Measurements from ENCODE around the gene ZNF710.
A peak's percentile ranks its signal among the peaks of the same experiment; 100 is the strongest.

The ZNF710 gene

DNA sequence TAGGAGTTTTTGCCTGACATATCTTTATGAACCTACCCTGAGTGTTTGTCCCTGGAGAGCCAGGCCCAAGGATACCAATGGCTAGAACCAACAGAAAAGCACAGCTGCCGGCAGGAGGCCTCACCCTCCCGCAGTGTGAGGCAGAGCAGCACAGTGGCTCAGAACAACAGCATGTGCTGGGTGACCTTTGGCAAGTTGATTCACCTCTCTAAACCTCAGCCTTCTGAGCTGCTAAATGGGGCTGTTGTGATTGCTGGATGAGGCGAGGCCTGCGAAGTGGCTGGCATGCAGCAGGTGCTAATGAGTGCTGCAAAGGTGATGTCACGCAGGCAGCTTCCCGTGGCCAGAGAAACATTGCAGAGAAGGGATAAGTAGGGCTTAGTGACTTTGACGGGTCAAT is 77.8 kb downstream of the ZNF710 start:
- H3K36me3 ChIP-seq (replicated peaks in 1 of 2; ENCODE audit: control insufficient read depth in 2 of 2, insufficient read depth in 2 of 2, low read length in 2 of 2) = peaks cover 50 to 92% of the 10 kb centered on the region in 2 donors
- H3K79me1 ChIP-seq (ENCODE audit: low read depth, low read length) = no peaks in the 10 kb centered on the region
- no peak overlapping the region for H3K4ac ChIP-seq (ENCODE audit: low read length)
- no peak overlapping the region for H2AK5ac ChIP-seq (ENCODE audit: low read depth, low read length)
- no peaks in the 10 kb centered on the region for H3K27me3 ChIP-seq (ENCODE audit: control insufficient read depth in 3 of 3, insufficient read depth in 3 of 3, low read depth in 1 of 3, low read length in 3 of 3)
- WGBS, 2 donors (ENCODE audit: extremely low coverage in 2 of 2, insufficient read length in 2 of 2, insufficient replicate concordance in 1 of 2) = no CpG with 5 or more reads among the region's 7 CpGs
- no peak overlapping the region for H3K23ac ChIP-seq (ENCODE audit: low read depth, low read length, poor library complexity)
- H4K91ac ChIP-seq (ENCODE audit: low read depth, low read length, poor library complexity) = no peak overlapping the region
- H3K9me3 ChIP-seq (replicated peaks in 1 of 2; ENCODE audit: control insufficient read depth in 2 of 2, insufficient read depth in 1 of 2, low read depth in 1 of 2, low read length in 2 of 2) = no peaks in the 10 kb centered on the region
- H2BK12ac ChIP-seq (ENCODE audit: low read length) = no peak overlapping the region
- H3K14ac ChIP-seq (ENCODE audit: low read length) = no peak overlapping the region
- H3K4me2 ChIP-seq (ENCODE audit: insufficient read depth, low read length, poor library complexity, severe bottlenecking) = no peak overlapping the region
- no peak overlapping the region for H2BK120ac ChIP-seq (ENCODE audit: low read depth, low read length)
- H2AFZ ChIP-seq (ENCODE audit: low read length) = no peak overlapping the region
- no peak overlapping the region for H3K9ac ChIP-seq (ENCODE audit: low read depth, low read length, poor library complexity)
- no peak overlapping the region for H3K27ac ChIP-seq (replicated peaks; ENCODE audit: low read length)
- H2BK15ac ChIP-seq (ENCODE audit: low read length) = no peak overlapping the region
- peaks cover 0 to 7% of the 10 kb centered on the region in 2 donors for H3K4me1 ChIP-seq (ENCODE audit: control insufficient read depth in 2 of 2, insufficient read depth in 1 of 2, low read depth in 1 of 2, low read length in 2 of 2)
- H3K18ac ChIP-seq (ENCODE audit: low read length) = no peak overlapping the region
- H2BK5ac ChIP-seq (ENCODE audit: low read length) = no peak overlapping the region
- H3K4me3 ChIP-seq (ENCODE audit: low read length in 2 of 2) = no peak overlapping the region
- no peak overlapping the region for H4K8ac ChIP-seq (ENCODE audit: low read depth, low read length)
- DNase-seq (ENCODE audit: low spot score) = no peak

DNA sequence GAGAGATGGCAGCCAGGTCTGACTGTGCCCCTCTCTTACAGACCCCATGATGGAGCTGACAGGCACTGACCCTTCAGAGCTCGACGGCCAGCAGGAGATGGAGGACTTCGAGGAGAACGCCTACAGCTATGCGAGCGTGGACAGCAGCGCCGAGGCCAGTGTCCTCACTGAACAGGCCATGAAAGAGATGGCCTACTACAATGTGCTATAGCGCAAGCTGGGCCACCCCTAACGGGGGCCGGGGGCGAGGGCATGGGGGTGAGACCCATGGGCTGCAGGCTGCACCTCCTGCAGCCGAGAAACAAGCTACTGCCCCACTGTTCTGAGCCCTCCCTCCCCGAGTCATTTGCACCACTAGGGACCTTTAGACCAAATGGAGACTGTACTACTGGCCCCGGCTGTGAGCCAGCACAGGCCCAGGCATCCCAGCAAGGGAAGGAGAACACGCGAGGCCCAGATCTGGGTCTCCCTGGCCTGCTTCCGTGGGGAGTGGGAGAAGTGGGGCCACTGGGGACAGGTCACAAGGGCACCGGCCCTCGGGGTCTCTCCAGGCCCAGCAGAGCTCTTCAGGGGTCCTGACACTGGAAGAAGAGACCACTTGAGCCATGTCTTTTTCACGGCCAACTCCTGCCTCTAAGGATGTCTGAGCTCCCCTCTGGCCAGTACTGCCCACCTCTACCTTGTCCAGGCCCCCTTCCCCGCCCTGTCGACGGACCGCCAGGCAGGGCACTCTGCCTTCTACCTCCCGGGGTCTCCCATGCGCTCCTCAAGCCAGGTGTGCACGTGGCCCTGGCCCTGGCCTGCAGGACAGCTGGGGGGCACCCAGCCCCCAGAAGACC is 78.7 kb downstream of the ZNF710 start:
- no peak overlapping the region for H2BK120ac ChIP-seq (ENCODE audit: low read depth, low read length)
- peak overlapping the region; percentile 17 for H2BK12ac ChIP-seq (ENCODE audit: low read length)
- H3K14ac ChIP-seq (ENCODE audit: low read length) = no peak overlapping the region
- H3K9me3 ChIP-seq (replicated peaks in 1 of 2; ENCODE audit: control insufficient read depth in 2 of 2, insufficient read depth in 1 of 2, low read depth in 1 of 2, low read length in 2 of 2) = no peaks in the 10 kb centered on the region
- H3K4me3 ChIP-seq (ENCODE audit: low read length in 2 of 2) = no peak overlapping the region
- no peak overlapping the region for H3K4me2 ChIP-seq (ENCODE audit: insufficient read depth, low read length, poor library complexity, severe bottlenecking)
- no peak overlapping the region for H2AFZ ChIP-seq (ENCODE audit: low read length)
- no peak for DNase-seq (ENCODE audit: low spot score)
- WGBS, 2 donors (ENCODE audit: extremely low coverage in 2 of 2, insufficient read length in 2 of 2, insufficient replicate concordance in 1 of 2) = no CpG with 5 or more reads among the region's 28 CpGs
- no peaks in the 10 kb centered on the region for H3K79me1 ChIP-seq (ENCODE audit: low read depth, low read length)
- H3K27ac ChIP-seq (replicated peaks; ENCODE audit: low read length) = no peak overlapping the region
- H3K9ac ChIP-seq (ENCODE audit: low read depth, low read length, poor library complexity) = peak overlapping the region; percentile 44
- no peak overlapping the region for H3K23ac ChIP-seq (ENCODE audit: low read depth, low read length, poor library complexity)
- H2BK5ac ChIP-seq (ENCODE audit: low read length) = peak overlapping the region; percentile 61
- H3K36me3 ChIP-seq (replicated peaks in 1 of 2; ENCODE audit: control insufficient read depth in 2 of 2, insufficient read depth in 2 of 2, low read length in 2 of 2) = peaks cover 52 to 92% of the 10 kb centered on the region in 2 donors
- H3K18ac ChIP-seq (ENCODE audit: low read length) = peak overlapping the region; percentile 64
- H3K4me1 ChIP-seq (ENCODE audit: control insufficient read depth in 2 of 2, insufficient read depth in 1 of 2, low read depth in 1 of 2, low read length in 2 of 2) = peaks cover 0 to 7% of the 10 kb centered on the region in 2 donors
- H2AK5ac ChIP-seq (ENCODE audit: low read depth, low read length) = no peak overlapping the region
- H4K8ac ChIP-seq (ENCODE audit: low read depth, low read length) = peak overlapping the region; percentile 43
- H4K91ac ChIP-seq (ENCODE audit: low read depth, low read length, poor library complexity) = no peak overlapping the region
- peak overlapping the region; percentile 14 for H2BK15ac ChIP-seq (ENCODE audit: low read length)
- no peaks in the 10 kb centered on the region for H3K27me3 ChIP-seq (ENCODE audit: control insufficient read depth in 3 of 3, insufficient read depth in 3 of 3, low read depth in 1 of 3, low read length in 3 of 3)
- no peak overlapping the region for H3K4ac ChIP-seq (ENCODE audit: low read length)

DNA sequence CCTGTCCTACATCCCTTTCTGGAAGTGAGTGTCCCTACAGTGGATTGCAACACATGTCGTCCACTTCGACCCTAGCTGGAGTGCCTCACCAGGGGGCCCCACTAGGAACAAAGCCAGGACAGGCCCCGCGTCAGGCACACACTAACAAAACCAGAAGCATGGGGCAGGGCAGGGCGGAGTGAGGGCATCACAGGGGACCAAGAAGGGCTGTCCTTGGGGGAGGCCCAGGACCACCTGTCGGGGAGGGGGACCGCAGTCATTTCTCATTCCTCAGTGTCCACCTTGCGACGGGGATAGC is 79.3 kb downstream of the ZNF710 start:
- Histone ChIP-seq H3K27ac (replicated peaks; ENCODE audit: low read length) (no peak overlapping the region), H2AK5ac (ENCODE audit: low read depth, low read length) (no peak overlapping the region), H2BK5ac (ENCODE audit: low read length) (no peak overlapping the region), H3K4me3 (ENCODE audit: low read length in 2 of 2) (no peak overlapping the region), H3K9me3 (replicated peaks in 1 of 2; ENCODE audit: control insufficient read depth in 2 of 2, insufficient read depth in 1 of 2, low read depth in 1 of 2, low read length in 2 of 2) (no peaks in the 10 kb centered on the region), H2BK12ac (ENCODE audit: low read length) (no peak overlapping the region), H3K4ac (ENCODE audit: low read length) (no peak overlapping the region), H3K27me3 (ENCODE audit: control insufficient read depth in 3 of 3, insufficient read depth in 3 of 3, low read depth in 1 of 3, low read length in 3 of 3) (no peaks in the 10 kb centered on the region), H3K4me1 (ENCODE audit: control insufficient read depth in 2 of 2, insufficient read depth in 1 of 2, low read depth in 1 of 2, low read length in 2 of 2) (peaks cover 0 to 7% of the 10 kb centered on the region in 2 donors), H4K8ac (ENCODE audit: low read depth, low read length) (peak overlapping the region; percentile 43), H2AFZ (ENCODE audit: low read length) (no peak overlapping the region), H3K23ac (ENCODE audit: low read depth, low read length, poor library complexity) (no peak overlapping the region), H2BK120ac (ENCODE audit: low read depth, low read length) (no peak overlapping the region), H4K91ac (ENCODE audit: low read depth, low read length, poor library complexity) (no peak overlapping the region), H3K36me3 (replicated peaks in 1 of 2; ENCODE audit: control insufficient read depth in 2 of 2, insufficient read depth in 2 of 2, low read length in 2 of 2) (peaks cover 55 to 92% of the 10 kb centered on the region in 2 donors), H3K18ac (ENCODE audit: low read length) (peak overlapping the region; percentile 64), H3K4me2 (ENCODE audit: insufficient read depth, low read length, poor library complexity, severe bottlenecking) (no peak overlapping the region), H3K79me1 (ENCODE audit: low read depth, low read length) (no peaks in the 10 kb centered on the region), H2BK15ac (ENCODE audit: low read length) (no peak overlapping the region), H3K14ac (ENCODE audit: low read length) (no peak overlapping the region), H3K9ac (ENCODE audit: low read depth, low read length, poor library complexity) (no peak overlapping the region)
- DNase-seq (ENCODE audit: low spot score) = no peak
- WGBS, 2 donors (ENCODE audit: extremely low coverage in 2 of 2, insufficient read length in 2 of 2, insufficient replicate concordance in 1 of 2) = no CpG with 5 or more reads among the region's 9 CpGs

DNA sequence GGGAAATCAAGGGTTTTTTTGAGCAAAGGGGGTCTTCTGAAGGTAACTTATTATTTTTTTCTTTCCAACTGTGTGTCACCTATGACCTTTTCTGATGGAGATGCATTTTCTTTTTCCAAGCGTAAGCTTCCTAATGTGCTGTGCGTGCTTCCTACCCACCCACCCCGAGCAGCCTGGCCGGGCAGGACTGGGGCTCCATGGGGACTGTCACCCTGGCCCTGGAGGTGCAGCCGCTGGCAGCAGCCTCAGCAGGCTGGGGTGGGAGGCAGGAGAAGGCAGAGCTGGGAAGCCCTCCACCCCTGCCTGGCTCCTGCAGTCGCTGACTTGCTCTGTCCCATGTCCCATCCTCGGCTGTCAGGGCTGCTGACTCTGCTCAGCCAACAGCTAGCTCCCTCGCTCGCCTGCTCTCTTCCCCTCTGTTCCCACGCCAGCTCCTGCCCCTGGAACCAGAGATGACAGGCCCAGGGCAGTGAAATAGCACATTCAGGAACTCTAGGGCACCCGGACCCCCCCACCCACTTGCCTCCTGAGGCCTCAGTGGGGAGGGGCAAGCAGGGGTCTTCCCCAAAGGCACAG is 79.8 kb downstream of the ZNF710 start:
- peaks cover 55 to 92% of the 10 kb centered on the region in 2 donors for H3K36me3 ChIP-seq (replicated peaks in 1 of 2; ENCODE audit: control insufficient read depth in 2 of 2, insufficient read depth in 2 of 2, low read length in 2 of 2)
- H2BK120ac ChIP-seq (ENCODE audit: low read depth, low read length) = no peak overlapping the region
- peaks cover 0 to 7% of the 10 kb centered on the region in 2 donors for H3K4me1 ChIP-seq (ENCODE audit: control insufficient read depth in 2 of 2, insufficient read depth in 1 of 2, low read depth in 1 of 2, low read length in 2 of 2)
- peak overlapping the region; percentile 38 for H3K14ac ChIP-seq (ENCODE audit: low read length)
- no peak overlapping the region for H3K4ac ChIP-seq (ENCODE audit: low read length)
- H2BK12ac ChIP-seq (ENCODE audit: low read length) = peak overlapping the region; percentile 41
- no CpG with 5 or more reads among the region's 11 CpGs for WGBS, 2 donors (ENCODE audit: extremely low coverage in 2 of 2, insufficient read length in 2 of 2, insufficient replicate concordance in 1 of 2)
- no peak overlapping the region for H2BK15ac ChIP-seq (ENCODE audit: low read length)
- no peak for DNase-seq (ENCODE audit: low spot score)
- peak overlapping the region; percentile 29 for H3K27ac ChIP-seq (replicated peaks; ENCODE audit: low read length)
- peak overlapping the region; percentile 86 for H3K9ac ChIP-seq (ENCODE audit: low read depth, low read length, poor library complexity)
- no peak overlapping the region for H4K91ac ChIP-seq (ENCODE audit: low read depth, low read length, poor library complexity)
- H2AK5ac ChIP-seq (ENCODE audit: low read depth, low read length) = no peak overlapping the region
- H3K4me2 ChIP-seq (ENCODE audit: insufficient read depth, low read length, poor library complexity, severe bottlenecking) = no peak overlapping the region
- H2AFZ ChIP-seq (ENCODE audit: low read length) = no peak overlapping the region
- no peaks in the 10 kb centered on the region for H3K9me3 ChIP-seq (replicated peaks in 1 of 2; ENCODE audit: control insufficient read depth in 2 of 2, insufficient read depth in 1 of 2, low read depth in 1 of 2, low read length in 2 of 2)
- H3K23ac ChIP-seq (ENCODE audit: low read depth, low read length, poor library complexity) = no peak overlapping the region
- H3K4me3 ChIP-seq (ENCODE audit: low read length in 2 of 2) = no peak overlapping the region
- no peaks in the 10 kb centered on the region for H3K79me1 ChIP-seq (ENCODE audit: low read depth, low read length)
- peak overlapping the region; percentile 48 for H3K18ac ChIP-seq (ENCODE audit: low read length)
- no peaks in the 10 kb centered on the region for H3K27me3 ChIP-seq (ENCODE audit: control insufficient read depth in 3 of 3, insufficient read depth in 3 of 3, low read depth in 1 of 3, low read length in 3 of 3)
- peak overlapping the region; percentile 39 for H2BK5ac ChIP-seq (ENCODE audit: low read length)
- H4K8ac ChIP-seq (ENCODE audit: low read depth, low read length) = peak overlapping the region; percentile 82

Data from neuronal stem cell (in vitro differentiated cells).